ENCODE data around the gene ANXA9. TPM values are rescaled to one million over a fixed set of nuclear protein-coding genes. Genes with fewer than 3 reads are reported as not detected.

ANXA9 gene
- total and polyA plus RNA-seq, 2 donors (not counting 1 experiment from before 2014, with no cell fraction given), result 0.07 to 0.62 TPM

- DNase-seq (no peak), ATAC-seq (ENCODE audit: low read depth) (no peak)
- H4K20me1 ChIP-seq (ENCODE audit: control insufficient read depth, insufficient read depth, low read length, poor library complexity, severe bottlenecking), result peaks cover 56% of the 10 kb centered on the region
- 97% methylated on average over 4 of the region's 6 CpGs for WGBS (ENCODE audit: insufficient coverage)
- ChIA-PET POLR2A (no interaction called here), CTCF (interaction anchor here (1.0 kb wide), 1 partner anchor 16 kb away, joined by 3 read pairs; no protein-coding TSS in a partner anchor)
- H3K9ac ChIP-seq (ENCODE audit: low read length), result no peak overlapping the region
- no peaks in the 10 kb centered on the region for H3K27me3 Mint-ChIP-seq
- intact Hi-C loops (cut with micrococcal nuclease), result no loop called here
- no peak overlapping the region for H2AFZ ChIP-seq (ENCODE audit: insufficient read depth, low read depth, low read length, poor library complexity, severe bottlenecking)
- H3K4me2 ChIP-seq (replicated peaks; ENCODE audit: low read depth, low read length, poor library complexity, severe bottlenecking), result peak overlapping the region; percentile 96
- peaks cover 59% of the 10 kb centered on the region for H3K79me2 ChIP-seq (ENCODE audit: control insufficient read depth, insufficient read depth, low read length)
- no peak overlapping the region for H3K4me3 ChIP-seq (ENCODE audit: control extremely low read depth in 1 of 5, extremely low read depth in 1 of 5, insufficient read depth in 1 of 5, low read depth in 2 of 5, low read length in 4 of 5)
- peaks cover 30 to 45% of the 10 kb centered on the region in 2 donors for H3K4me1 ChIP-seq (ENCODE audit: control insufficient read depth in 2 of 2, insufficient read depth in 2 of 2, low read length in 2 of 2)
- peak overlapping the region; percentile 88 for H3K27ac Mint-ChIP-seq
- H3K9me3 Mint-ChIP-seq (ENCODE audit: insufficient read depth), result no peaks in the 10 kb centered on the region
- peak overlapping the region in 1 of 2 donors; percentile 82 for H3K27ac ChIP-seq (ENCODE audit: low read length in 2 of 2)
- H3K9me3 ChIP-seq (ENCODE audit: control extremely low read depth in 1 of 3, control insufficient read depth in 2 of 3, insufficient read depth in 1 of 3, low read length in 2 of 3), result no peaks in the 10 kb centered on the region
- TF ChIP-seq EZH2 (IDR thresholded peaks at IDR 0.05; ENCODE audit: borderline replicate concordance, insufficient read depth, low read depth, low read length, poor library complexity, severe bottlenecking) (no peak), CTCF (IDR thresholded peaks at IDR 0.05) (no peak)
- H3K27me3 ChIP-seq (replicated peaks in 1 of 4; ENCODE audit: control extremely low read depth in 1 of 4, control insufficient read depth in 3 of 4, insufficient read depth in 4 of 4, low read length in 3 of 4), result no peaks in the 10 kb centered on the region
- peaks cover 0 to 21% of the 10 kb centered on the region in 2 experiments for H3K36me3 ChIP-seq (replicated peaks in 1 of 2; ENCODE audit: control extremely low read depth in 1 of 2, control insufficient read depth in 1 of 2, extremely low read depth in 1 of 2, insufficient read depth in 2 of 2, low read length in 1 of 2)
- peaks cover 44% of the 10 kb centered on the region for H3K4me1 Mint-ChIP-seq
- H3K4me3 Mint-ChIP-seq, result peak overlapping the region; percentile 88
These were observed 10.3 kb upstream of the ANXA9 start for GRCh38 chr1:150971583-150972416.

GRCh38 chr1:150972417-150972940 lies 9.6 kb upstream of the ANXA9 start:
- no peaks in the 10 kb centered on the region for H3K27me3 ChIP-seq (replicated peaks in 1 of 4; ENCODE audit: control extremely low read depth in 1 of 4, control insufficient read depth in 3 of 4, insufficient read depth in 4 of 4, low read length in 3 of 4)
- TF ChIP-seq EZH2 (IDR thresholded peaks at IDR 0.05; ENCODE audit: borderline replicate concordance, insufficient read depth, low read depth, low read length, poor library complexity, severe bottlenecking) (no peak), CTCF (IDR thresholded peaks at IDR 0.05) (no peak)
- Mint-ChIP-seq H3K27ac (peak overlapping the region; percentile 88), H3K27me3 (no peaks in the 10 kb centered on the region), H3K9me3 (ENCODE audit: insufficient read depth) (no peaks in the 10 kb centered on the region), H3K4me1 (peaks cover 50% of the 10 kb centered on the region), H3K4me3 (peak overlapping the region; percentile 88)
- H3K4me3 ChIP-seq (ENCODE audit: control extremely low read depth in 1 of 5, extremely low read depth in 1 of 5, insufficient read depth in 1 of 5, low read depth in 2 of 5, low read length in 4 of 5), result no peak overlapping the region
- ChIA-PET CTCF (interaction anchor here (1.0 to 1.5 kb wide), 2 partner anchors 17 to 51 kb away, joined by 3 to 5 read pairs; no protein-coding TSS in a partner anchor), POLR2A (no interaction called here)
- no peak overlapping the region for H2AFZ ChIP-seq (ENCODE audit: insufficient read depth, low read depth, low read length, poor library complexity, severe bottlenecking)
- H3K36me3 ChIP-seq (replicated peaks in 1 of 2; ENCODE audit: control extremely low read depth in 1 of 2, control insufficient read depth in 1 of 2, extremely low read depth in 1 of 2, insufficient read depth in 2 of 2, low read length in 1 of 2), result peaks cover 0 to 14% of the 10 kb centered on the region in 2 experiments
- peaks cover 59% of the 10 kb centered on the region for H3K79me2 ChIP-seq (ENCODE audit: control insufficient read depth, insufficient read depth, low read length)
- peaks cover 52% of the 10 kb centered on the region for H4K20me1 ChIP-seq (ENCODE audit: control insufficient read depth, insufficient read depth, low read length, poor library complexity, severe bottlenecking)
- DNase-seq, result no peak
- H3K4me2 ChIP-seq (replicated peaks; ENCODE audit: low read depth, low read length, poor library complexity, severe bottlenecking), result peak overlapping the region; percentile 96
- intact Hi-C loops (cut with micrococcal nuclease), result no loop called here
- H3K9me3 ChIP-seq (ENCODE audit: control extremely low read depth in 1 of 3, control insufficient read depth in 2 of 3, insufficient read depth in 1 of 3, low read length in 2 of 3), result no peaks in the 10 kb centered on the region
- H3K4me1 ChIP-seq (ENCODE audit: control insufficient read depth in 2 of 2, insufficient read depth in 2 of 2, low read length in 2 of 2), result peaks cover 37 to 52% of the 10 kb centered on the region in 2 donors
- peak overlapping the region; percentile 1 for H3K9ac ChIP-seq (ENCODE audit: low read length)
- ATAC-seq (ENCODE audit: low read depth), result no peak
- H3K27ac ChIP-seq (ENCODE audit: low read length in 2 of 2), result peak overlapping the region in 1 of 2 donors; percentile 82
- 88% methylated on average over 2 of the region's 4 CpGs for WGBS (ENCODE audit: insufficient coverage)

All from B cell (primary cell).